ENCODE data around the gene MNX1.

DNA sequence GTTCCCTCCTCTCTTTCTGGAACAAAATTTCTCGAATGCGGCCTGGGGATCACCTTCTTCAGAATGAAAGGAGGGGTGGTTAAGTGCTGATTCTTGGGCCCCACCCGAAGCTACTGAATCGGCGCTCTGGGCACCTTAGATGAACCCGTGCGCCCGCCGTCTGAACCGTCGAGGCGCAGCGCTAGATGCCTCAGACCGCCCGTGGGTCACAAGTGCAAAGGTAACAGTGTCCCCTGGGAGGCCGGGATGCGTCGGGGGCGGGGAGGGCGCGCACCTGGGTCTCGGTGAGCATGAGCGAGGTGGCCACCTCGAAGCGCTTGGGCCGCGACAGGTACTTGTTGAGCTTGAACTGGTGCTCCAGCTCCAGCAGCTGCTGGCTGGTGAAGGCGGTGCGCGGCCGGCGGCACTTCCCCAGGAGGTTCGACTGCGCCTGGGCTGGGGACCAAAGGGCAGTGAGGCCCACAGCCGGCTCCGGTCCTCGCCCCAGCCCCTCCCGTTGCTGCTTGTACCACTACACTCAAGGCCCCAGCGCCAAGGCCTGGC, 4.2 kb downstream of the MNX1 start:
- TF ChIP-seq, protein P1, sequence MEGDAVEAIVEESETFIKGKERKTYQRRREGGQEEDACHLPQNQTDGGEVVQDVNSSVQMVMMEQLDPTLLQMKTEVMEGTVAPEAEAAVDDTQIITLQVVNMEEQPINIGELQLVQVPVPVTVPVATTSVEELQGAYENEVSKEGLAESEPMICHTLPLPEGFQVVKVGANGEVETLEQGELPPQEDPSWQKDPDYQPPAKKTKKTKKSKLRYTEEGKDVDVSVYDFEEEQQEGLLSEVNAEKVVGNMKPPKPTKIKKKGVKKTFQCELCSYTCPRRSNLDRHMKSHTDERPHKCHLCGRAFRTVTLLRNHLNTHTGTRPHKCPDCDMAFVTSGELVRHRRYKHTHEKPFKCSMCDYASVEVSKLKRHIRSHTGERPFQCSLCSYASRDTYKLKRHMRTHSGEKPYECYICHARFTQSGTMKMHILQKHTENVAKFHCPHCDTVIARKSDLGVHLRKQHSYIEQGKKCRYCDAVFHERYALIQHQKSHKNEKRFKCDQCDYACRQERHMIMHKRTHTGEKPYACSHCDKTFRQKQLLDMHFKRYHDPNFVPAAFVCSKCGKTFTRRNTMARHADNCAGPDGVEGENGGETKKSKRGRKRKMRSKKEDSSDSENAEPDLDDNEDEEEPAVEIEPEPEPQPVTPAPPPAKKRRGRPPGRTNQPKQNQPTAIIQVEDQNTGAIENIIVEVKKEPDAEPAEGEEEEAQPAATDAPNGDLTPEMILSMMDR (IDR thresholded peaks at IDR 0.05; ENCODE audit: low read depth, low read length, poor library complexity, severe bottlenecking): no peak
- TF ChIP-seq EZH2phosphoT487 (IDR thresholded peaks at IDR 0.05; ENCODE audit: borderline replicate concordance, low read length): no peak
